Measurements from ENCODE around the gene HDC.

GRCh38 chr15:50287324-50288116, 22.0 kb upstream of the HDC start:
- TF ChIP-seq CTCF (IDR thresholded peaks at IDR 0.05 in 8 of 11, conservative IDR thresholded peaks at IDR 0.05 in 3 of 11) (no peak), POLR2A (IDR thresholded peaks at IDR 0.05) (no peak), POLR2AphosphoS5 (IDR thresholded peaks at IDR 0.05) (no peak)
